Activated effector memory CD4-positive, alpha-beta T cell treated with anti-CD3 and anti-CD28 coated beads, Interleukin-2, amount 50 U/mL, for 16 hours (primary cell): ENCODE data around the gene SCT.

Experiments used
- DNase-seq: peaks from one replicate; pipeline ENCODE4 v3.0.0-alpha.2; 2020

The SCT gene

DNA sequence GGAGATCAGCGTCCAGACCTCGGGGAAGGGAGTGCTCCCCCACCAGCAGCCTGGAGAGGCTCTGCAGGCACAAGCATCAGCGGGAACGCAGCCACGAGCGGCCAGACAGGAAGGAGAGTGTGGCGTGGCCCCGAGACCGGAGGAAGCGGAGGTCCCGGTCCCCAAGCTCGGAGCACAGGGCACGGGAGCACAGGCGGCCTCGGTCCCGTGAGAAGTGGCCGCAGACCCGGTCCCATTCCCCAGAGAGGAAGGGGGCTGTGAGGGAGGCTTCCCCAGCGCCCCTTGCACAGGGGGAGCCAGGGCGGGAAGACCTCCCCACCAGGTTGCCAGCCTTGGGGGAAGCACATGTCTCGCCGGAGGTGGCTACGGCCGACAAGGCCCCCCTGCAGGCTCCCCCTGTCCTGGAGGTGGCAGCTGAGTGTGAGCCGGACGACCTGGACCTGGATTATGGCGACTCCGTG is 18.2 kb downstream of the SCT start:
- DNase-seq: no peak

DNA sequence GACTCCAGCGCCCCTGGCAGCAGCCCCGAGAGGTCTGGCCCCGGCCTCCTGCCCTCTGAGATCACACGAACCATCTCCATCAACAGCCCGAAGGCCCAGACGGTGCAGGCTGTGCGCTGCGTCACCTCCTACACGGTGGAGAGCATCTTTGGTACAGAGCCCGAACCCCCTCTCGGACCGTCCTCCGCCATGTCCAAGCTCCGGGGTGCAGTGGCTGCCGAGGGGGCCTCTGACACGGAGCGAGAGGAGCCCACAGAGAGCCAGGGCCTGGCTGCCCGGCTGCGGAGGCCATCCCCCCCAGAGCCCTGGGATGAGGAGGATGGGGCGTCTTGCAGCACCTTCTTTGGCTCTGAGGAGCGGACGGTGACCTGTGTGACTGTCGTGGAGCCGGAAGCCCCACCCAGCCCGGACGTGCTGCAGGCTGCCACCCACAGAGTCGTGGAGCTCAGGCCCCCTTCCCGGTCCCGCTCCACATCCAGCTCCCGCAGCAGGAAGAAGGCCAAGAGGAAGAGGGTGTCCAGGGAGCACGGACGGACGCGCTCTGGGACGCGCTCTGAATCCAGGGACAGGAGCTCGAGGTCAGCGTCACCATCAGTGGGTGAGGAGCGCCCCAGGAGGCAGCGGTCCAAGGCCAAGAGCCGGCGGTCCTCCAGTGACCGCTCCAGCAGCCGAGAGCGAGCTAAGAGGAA is 18.9 kb downstream of the SCT start:
- DNase-seq: no peak

DNA sequence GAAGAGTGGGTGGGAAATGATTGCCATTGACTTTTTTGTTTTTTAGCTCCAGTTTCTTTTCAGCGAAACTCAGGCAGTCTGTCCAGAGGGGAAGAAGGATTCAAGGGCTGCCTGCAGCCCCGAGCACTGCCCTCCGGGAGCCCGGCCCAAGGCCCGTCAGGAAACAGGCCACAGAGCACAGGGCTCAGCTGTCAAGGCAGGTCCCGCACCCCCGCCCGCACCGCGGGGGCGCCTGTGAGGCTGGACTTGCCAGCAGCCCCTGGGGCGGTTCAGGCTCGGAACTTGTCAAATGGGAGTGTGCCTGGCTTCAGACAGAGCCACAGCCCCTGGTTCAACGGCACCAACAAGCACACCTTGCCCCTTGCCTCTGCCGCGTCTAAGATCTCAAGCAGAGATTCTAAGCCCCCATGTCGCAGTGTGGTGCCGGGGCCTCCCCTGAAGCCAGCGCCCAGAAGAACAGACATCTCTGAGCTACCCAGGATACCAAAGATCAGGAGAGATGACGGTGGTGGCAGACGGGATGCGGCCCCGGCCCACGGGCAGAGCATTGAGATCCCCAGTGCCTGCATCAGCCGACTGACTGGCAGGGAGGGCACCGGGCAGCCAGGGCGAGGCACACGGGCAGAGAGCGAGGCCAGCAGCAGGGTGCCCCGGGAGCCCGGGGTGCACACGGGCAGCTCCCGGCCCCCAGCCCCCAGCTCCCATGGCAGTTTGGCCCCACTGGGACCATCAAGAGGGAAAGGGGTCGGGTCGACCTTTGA is 19.8 kb downstream of the SCT start:
- no peak for DNase-seq

DNA sequence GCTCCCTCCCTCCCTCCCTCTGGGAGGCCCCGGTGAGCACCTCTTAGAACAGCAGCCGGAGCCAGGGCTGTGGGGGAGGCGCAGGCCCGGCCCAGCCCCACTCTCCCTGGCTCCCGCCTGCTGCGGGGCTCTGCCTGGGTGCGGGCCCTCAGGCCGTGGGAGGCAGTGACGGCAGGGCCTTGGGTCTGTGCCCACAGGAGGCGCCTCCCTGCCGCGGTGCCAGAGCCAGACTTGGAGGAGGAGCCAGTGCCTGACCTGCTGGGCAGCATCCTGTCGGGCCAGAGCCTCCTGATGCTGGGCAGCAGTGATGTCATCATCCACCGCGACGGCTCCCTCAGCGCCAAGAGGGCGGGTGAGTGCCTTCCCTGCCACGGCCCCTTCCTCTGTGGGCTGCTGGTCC is 20.7 kb downstream of the SCT start:
- no peak for DNase-seq

DNA sequence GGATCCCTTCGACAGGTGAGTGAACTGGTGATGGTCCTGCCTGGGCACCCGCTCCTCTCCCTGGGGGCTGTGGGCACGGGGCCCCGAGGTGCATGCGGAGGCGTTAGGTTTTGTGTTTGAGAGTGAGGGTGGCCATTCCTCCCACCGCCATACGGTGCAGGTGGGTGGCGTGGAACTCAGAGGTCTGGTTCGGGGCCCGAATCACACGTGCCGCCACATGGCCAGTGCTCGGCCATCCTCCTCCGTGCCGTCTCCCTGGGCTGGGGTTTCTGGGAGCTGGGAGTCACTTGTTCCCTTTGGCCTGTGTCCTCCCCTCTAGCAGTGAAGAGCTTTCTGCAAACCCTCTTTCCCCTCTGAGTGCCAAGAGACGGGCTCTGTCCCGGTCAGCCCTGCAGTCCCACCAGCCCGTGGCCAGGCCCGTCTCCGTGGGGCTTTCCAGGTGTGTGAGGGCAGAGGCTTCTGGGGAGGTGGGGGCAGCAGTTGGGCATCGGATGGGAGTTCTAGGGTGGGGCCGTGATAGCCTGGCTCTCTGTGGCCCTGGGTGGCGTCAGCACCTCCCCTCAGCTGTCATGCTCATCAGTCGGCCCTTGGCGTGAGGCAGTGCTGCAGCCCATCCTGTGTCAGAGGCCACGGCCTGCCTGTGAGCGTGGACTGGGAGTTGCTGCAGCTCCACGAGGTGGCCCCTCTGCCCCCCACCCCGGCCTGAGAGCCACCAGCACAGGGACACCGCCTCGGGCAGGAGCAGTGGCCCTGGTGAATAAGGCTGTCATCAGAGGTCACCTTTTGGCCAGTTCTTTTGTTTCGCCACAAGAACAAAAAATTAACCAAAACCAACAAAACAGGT is 21.5 kb downstream of the SCT start:
- no peak for DNase-seq

DNA sequence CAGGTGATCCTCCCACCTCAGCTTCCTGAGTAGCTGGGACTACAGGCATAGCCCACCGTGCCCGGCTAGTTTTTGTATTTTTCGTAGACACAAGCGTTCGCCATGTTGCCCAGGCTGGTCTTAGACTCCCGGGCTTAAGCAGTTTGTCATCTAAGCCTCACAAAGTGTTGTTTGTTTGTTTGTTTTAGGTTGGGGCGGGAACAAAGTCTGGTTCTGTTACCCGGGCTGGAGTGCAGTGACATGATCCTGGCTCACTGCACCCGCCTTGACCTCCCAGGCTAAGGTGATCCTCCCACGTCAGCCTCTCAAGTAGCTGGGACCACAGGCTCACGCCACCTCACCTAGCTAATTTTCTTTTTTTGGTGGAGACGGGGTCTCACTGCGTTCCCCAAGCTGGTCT is 23.8 kb downstream of the SCT start:
- DNase-seq: no peak

DNA sequence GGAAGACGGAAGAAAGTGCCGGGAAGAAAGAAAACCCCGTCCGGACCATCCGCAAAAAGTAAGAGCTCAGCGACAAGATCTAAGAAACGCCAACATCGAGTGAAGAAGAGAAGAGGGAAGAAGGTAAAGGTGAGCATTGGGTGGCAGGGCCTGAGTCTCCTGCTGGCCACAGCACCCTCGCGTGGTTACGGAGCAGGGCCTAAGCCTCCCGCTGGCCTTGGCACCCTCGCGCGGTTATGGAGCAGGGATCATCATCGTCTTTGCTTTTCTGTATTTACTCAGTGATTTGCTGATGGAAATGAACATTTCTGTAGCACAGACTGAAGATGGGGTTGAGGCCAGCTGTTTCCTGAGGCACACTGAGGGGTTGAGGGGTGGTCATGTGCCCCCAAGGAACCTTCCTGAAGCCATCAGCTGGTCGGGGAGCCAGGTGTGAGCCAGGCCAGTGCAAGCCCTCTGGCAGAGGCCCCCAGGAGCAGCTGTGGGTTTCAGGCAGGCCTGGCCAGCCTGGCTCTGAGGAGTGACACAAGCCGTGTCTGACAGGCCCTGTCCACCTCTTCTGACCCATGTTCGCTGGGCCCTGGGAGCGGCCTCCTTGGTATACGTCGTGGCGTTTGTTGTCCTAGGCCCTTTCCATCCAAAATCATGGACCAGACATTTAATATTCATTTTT is 25.3 kb downstream of the SCT start:
- no peak for DNase-seq

DNA sequence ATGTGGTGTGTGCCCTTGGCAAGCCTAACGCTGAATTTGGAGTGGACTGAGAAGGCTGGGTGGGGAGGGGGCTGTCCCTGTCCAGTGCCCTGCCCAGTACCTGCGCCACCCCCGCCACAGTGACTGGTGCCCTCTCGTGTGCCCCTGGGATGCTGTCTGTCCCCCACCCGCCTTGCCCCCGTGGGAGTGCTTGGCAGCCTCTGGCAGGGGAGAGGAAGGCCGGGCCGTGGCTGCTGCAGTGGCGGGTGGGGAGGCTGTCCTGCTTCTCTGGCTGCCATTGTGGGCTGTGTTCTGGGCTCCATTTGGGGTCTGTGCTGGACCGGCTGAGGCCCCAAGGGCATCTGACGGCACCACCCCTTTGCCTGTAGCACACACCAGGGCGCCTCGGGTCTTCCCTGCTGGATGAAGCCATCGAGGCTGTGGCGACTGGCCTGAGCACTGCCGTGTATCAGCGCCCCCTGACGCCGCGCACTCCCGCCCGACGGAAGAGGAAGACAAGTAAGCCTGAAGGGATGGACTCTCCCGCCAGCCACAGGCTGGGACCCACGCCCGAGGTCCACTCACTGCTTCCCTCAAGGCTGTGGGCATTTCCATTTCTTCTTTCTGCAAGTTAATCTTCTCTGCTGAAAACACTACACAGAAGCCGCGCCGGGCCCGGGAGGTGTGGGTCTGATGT is 28.8 kb downstream of the SCT start:
- DNase-seq: no peak

DNA sequence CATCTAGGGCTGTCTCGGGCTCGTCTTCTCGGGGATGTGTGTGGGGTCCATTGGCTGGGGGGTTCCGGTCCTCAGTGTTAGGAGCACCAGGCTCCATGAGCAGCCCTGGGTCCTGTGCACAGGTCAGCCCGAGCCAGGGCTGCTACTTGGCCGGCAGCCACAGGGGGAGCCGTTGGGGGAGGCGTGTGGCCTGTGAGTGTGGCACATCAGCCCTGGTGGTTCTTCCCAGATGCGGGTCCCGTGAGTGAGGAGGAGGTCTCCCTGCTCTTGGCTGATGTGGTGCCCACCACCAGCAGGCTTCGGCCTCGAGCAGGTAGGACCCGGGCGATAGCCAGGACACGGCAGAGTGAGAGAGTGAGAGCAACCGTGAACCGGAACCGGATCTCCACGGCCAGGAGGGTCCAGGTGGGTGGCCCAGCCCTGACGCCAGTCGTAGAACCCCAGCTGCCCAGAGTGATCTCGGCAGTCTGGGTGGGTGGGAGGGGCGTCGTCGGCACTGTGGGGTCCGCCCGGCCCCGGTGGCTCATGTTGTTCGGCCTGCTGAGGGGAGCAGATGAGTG is 29.7 kb downstream of the SCT start:
- DNase-seq: no peak

DNA sequence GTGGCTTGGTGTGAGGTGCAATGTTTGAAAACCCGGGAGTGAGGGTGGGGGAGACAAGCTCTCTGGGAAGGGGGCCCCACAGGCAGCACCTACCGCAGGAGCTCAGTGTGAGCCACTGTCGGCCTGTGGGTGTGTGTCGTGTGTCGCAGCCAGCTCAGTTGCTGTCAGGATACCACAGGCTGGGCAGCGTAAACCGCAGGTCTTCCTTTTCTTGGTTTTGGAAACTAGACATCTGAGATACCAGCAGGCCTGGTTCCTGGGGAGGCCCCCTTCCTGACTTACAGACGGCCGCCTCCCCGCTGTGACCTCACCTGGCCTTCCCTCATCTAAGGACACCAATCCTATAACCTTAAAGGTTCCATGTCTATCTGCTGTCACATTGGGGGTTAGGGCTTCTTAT is 30.6 kb downstream of the SCT start:
- no peak for DNase-seq

DNA sequence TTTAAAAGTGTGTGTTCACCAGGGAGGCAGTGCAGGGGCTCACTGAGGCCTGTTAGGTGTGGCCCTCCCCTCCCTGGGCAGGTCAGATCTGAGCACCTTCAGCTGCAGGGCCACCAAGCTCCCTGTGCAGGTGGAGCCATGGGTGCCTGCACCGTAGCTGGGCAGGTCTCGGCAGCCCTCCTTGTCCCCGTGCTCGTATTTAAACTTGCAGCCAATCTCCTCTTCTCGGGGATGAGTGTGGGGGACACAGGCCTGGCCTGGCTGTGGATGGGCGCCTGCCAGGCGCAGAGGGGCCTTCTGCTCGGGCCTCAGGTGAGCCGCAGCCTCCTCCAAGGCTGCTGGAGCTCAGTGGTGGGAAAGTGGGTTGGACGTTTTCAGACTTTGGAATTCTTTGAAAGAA is 31.6 kb downstream of the SCT start:
- DNase-seq: no peak

DNA sequence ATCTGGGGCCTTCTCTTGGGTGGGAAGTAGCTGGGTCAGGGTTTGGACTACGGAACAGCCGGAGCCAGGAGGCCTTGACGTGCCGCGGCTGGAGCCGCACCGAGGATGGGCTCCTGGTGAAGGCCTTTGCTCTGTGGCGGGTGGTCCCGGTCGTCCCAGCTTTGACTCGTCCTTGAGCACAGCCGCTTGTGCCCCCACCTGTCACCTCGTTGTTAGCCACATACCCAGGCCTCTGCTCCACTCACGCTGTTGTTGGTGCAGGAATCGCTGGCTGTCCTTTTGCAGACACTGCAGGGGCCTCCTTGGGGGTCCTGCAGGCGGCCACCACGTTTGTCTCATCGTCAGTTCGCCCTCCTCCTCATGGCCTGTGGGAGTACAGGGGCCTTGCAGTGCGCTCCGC is 33.6 kb downstream of the SCT start:
- DNase-seq: no peak

DNA sequence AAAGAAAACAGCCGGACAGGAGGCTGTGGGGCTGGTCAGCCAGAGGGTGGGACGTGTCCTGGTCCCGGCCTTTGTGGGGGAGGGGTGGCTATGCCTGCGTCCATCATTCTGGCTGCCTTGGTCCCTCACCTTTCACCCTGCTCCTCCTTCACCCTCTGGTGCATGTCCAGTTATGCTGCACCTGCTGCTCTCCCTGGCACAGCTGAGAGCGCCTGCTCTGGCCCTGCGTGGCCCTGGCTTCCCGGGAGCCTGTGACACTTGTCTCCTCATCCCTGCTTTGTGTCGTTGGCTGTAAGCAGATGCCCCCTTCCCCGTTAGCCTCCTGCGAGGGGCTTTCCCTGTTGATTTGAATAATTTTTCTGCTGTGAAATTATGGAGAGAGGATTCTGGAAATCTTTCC is 34.1 kb downstream of the SCT start:
- DNase-seq: no peak

DNA sequence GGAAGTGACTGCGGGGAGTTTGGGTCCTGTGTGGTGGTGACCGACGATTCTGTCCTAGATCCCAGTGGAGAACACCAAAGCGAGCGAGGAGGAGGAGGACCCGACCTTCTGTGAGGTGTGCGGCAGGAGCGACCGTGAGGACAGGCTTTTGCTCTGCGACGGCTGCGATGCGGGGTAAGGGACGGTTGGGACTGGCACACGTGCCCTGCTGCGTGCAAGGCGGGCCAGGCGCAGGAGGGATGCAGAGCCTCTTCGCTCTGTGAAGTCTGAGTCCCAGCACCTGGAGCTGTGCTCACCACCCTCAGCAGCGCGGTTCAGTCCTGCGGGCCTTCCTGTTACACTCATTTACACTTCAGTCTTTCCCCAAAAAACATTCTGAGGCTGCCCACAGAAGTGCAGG is 34.5 kb downstream of the SCT start:
- no peak for DNase-seq

DNA sequence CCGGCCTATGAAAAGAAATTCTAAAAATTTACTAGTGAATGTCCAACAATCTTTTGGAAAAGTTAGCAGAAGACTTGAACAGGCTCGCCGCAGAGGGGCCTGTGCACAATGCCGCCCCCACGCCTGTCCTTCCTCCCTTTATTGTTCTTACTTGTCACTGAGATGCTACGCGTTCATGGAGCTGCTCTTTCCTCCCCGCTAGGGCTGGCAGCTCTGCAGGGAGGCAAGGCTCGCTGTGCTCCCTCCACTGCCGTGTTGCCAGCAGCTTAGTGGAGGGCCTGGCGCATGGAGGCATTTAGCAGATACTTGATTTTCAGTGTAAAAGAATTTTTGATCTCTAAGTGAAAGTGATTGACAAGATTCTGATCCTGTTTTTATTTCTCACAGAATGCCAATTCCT is 36.0 kb downstream of the SCT start:
- no peak for DNase-seq

DNA sequence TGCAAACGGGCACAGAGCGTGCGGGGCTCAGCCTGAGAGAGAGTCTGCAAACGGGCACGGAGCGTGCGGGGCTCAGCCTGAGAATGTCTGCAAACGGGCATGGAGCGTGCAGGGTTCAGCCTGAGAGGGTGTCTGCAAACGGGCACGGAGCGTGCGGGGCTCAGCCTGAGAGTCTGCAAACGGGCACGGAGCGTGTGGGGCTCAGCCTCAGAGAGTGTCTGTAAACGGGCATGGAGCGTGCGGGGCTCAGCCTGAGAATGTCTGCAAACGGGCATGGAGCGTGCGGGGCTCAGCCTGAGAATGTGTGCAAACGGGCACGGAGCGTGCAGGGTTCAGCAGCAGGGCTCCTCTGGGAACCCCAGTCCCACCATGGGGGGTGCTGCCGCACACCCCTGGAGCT is 37.2 kb downstream of the SCT start:
- DNase-seq: no peak

DNA sequence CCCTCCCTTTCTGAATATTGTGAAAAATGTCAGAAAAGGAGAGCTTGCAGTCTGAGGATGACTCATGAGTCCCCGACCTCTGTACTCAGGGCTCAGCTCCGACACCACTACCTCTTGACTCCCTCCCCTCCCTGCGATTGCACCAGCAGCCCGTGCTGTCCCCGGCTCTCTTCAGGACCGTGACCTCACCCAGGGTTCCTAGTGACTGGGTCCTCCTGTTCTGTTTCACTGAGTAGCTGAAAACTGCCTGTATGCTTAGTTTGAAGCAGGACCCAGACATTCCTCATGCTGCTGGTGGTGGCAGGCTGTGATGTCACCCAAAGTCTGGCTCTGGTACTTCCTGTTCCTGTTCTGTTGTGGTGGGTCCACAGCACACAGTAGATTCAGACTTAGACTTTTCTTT is 39.0 kb downstream of the SCT start:
- peak; percentile 83 for DNase-seq

DNA sequence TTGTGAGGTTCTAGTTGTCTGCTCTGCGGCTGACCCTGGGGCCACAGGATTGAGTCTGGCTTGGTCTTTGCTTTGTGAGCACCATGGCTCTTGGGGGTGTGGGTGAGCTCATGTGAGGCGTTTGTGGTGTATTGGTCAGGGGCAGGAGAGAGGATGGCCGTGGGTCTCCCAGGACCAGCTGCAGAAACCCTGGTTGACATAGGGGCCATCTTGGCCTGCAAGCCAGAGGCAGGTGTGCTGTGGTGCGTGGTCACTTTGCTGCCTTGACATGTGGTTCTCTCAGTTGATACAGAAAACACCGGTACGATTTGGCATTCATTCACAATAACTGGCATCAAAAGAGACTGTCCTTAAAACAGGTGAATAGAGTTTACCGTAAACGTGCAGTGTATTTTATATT is 39.4 kb downstream of the SCT start:
- DNase-seq: no peak

DNA sequence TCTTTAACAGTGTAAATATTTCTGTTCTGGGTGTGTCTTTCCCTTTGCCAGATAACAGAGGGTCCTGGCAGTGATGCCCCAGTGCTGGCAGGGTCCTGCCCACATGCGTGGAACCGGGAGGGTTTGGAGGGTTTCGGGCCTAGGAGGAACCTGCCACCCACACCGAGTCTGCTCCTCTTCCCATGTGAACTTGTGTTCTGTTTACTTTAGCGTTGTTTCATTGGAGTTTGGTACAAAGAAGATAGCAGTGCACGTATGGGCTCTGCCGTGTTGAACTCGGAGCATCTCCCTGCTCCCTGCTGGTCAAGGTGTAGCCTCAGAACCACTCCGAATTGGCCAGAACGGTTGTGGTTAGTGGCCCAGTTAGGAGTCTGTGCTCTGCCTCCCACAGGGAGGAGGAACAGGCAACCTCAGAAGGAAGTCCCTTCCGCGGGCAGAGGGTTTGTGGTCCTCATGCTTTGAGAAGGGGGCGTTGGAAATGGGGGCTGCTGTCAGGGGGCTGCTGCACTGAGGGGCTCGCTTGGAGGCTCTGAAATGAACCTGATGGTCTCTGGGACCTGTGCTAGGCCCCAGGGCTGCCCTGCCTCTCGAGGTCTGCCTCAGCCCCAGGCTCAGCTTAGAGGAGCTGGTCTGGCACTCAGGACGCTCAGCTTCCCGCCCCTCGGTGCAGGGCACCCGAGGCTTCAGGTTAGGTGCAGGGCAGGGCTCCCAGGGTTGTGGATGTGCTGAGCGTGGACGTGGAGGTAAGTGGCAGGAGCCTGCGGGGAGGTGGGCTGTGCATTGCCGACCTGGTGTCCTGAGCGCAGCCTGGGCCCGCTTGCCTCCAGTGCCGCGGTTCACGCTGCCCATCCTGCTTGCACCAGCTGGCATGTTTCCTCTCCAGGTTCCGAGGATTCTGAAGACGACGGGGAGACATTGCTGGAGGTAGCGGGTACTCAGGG is 40.3 kb downstream of the SCT start:
- no peak for DNase-seq

DNA sequence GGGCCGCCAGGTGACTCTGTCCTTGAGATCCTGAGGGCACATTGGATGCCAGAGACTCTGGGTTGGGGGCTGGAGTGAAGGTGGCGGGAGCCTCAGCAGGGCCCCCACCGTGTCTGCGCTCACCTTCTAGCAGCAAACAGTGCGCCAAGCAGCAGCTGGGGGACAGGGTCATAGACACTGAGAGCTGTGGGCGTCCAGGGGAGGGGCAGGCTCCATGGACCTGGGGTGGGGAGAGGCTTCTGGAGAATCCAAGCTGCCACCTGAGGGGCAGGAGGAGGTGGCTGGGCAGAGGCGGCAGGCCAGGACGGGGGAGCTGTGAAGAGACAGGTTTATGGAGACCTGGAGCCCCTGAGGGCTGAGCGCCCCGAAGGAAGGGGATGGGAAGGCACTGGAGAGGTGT is 42.7 kb downstream of the SCT start:
- DNase-seq: no peak

DNA sequence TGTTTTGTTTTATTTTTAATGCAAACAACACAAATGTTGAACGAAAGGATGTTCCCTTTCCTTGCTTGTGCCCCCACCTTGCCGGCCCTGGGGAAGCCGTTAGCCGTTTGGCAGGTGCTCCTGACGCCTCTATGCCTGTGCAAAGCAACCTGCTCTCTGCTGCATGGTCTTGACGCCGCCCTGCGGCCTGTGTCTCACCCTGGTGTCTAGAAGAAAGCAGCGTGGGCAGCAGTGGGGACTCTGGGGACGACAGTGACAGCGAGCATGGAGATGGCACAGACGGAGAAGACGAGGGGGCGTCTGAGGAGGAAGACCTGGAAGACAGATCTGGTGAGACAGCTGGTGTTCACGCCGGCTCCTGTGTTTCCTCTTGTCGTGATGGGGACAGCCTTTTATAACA is 45.2 kb downstream of the SCT start:
- DNase-seq: no peak
